MM.1S (cell line): Measurements from ENCODE around the gene RPL29.

ENCODE experiments used
- EZH2 ChIP-seq: fragments of 300-600 bp; sonication (generic); optimal IDR thresholded peaks from 2 replicates; pipeline ENCODE3; 2017; ENCODE audit warnings: low read depth, mild to moderate bottlenecking, antibody characterized with exemption, low read length, mixed read lengths
- EZH2phosphoT487 ChIP-seq: fragments of 300-600 bp; sonication (generic); IDR thresholded peaks from 2 replicates; pipeline ENCODE4 v1.6.1; 2018; ENCODE audit warnings: antibody characterized with exemption, low read length
- TF ChIP-seq, protein P1 (sequence below): fragments of 300-600 bp; sonication (generic); IDR thresholded peaks from 2 replicates; pipeline ENCODE4 v1.5.1; 2016; ENCODE audit warnings: antibody characterized with exemption, low read length, mixed read lengths

DNA sequence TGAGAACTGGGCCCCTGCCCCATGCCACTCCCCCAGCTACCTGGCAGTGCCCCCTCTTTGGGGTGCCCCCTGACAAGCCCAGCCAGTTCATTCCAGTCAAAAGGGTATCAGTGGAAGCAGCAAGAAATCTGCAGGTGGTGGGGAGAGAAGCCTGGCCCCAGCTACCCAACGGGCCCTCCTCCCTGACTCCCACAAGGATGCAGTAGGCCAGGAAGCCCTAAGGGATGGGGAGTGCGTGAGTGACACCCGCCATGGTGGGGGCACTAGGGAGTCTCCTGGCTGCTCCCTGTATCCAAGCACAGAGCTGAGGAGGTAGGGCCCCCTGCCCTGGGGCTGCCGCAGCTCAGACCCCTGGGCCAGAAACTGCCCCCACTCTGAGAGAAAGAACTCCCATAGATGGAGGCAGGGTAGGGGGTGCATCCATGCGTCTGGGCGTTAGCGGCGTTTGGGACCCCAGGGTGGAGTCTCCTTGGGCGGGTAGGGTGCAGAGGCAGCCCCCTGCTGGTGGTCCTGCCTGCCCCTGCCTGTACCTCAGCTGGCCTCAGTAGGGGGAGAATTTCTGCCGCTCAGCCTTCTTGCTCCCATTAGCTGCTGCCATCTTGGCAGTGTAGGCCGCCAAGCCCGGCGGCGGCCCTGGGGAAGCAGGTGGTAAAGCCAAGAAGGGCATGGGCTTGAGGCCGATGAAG is 38.0 kb downstream of the RPL29 start:
- TF ChIP-seq, protein P1, sequence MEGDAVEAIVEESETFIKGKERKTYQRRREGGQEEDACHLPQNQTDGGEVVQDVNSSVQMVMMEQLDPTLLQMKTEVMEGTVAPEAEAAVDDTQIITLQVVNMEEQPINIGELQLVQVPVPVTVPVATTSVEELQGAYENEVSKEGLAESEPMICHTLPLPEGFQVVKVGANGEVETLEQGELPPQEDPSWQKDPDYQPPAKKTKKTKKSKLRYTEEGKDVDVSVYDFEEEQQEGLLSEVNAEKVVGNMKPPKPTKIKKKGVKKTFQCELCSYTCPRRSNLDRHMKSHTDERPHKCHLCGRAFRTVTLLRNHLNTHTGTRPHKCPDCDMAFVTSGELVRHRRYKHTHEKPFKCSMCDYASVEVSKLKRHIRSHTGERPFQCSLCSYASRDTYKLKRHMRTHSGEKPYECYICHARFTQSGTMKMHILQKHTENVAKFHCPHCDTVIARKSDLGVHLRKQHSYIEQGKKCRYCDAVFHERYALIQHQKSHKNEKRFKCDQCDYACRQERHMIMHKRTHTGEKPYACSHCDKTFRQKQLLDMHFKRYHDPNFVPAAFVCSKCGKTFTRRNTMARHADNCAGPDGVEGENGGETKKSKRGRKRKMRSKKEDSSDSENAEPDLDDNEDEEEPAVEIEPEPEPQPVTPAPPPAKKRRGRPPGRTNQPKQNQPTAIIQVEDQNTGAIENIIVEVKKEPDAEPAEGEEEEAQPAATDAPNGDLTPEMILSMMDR = no peak
- no peak for TF ChIP-seq EZH2phosphoT487
- no peak for TF ChIP-seq EZH2
